HG03520 (cell line): Measurements from ENCODE around the gene ZACN.
"Not testable (repeated sequence)": the region's sequence is repeated elsewhere in the genome, so short reads cannot be mapped to it uniquely, and the experiment has no call there.

Source experiments
- ATAC-seq: cut with Tn5 transposase; IDR thresholded peaks from one replicate; pipeline ENCODE4 v1.9.1; 2021; ENCODE audit warnings: mild to moderate bottlenecking, moderate library complexity; ENCODE audit not compliant: unreplicated experiment

ZACN gene

GRCh38 chr17:76078860-76079534 lies at the start of gene ZACN:
TSS of gene ZACN (plus strand) at chr17:76079182. CDS start at chr17:76079265, 83 bp downstream.
- ATAC-seq: no peak

- no peak for ATAC-seq
These were observed 46.8 kb upstream of the ZACN start for GRCh38 chr17:76032073-76032779.

- ATAC-seq: no peak
These were observed 46.2 kb upstream of the ZACN start for GRCh38 chr17:76032780-76033108.

GRCh38 chr17:76033139-76033538 lies 45.8 kb upstream of the ZACN start:
- no peak for ATAC-seq

GRCh38 chr17:76034428-76035350 lies 44.3 kb upstream of the ZACN start:
- ATAC-seq: no peak

- ATAC-seq: no peak
These were observed 42.3 kb upstream of the ZACN start for GRCh38 chr17:76036497-76037261.

- ATAC-seq: no peak
These were observed 40.9 kb upstream of the ZACN start for GRCh38 chr17:76038050-76038449.

- ATAC-seq: no peak
These were observed 39.9 kb upstream of the ZACN start for GRCh38 chr17:76039121-76039520.

GRCh38 chr17:76040376-76040775 lies 38.6 kb upstream of the ZACN start:
- no peak for ATAC-seq

GRCh38 chr17:76042868-76043267 lies 36.1 kb upstream of the ZACN start:
- not testable (repeated sequence) for ATAC-seq

GRCh38 chr17:76044475-76045007 lies 34.4 kb upstream of the ZACN start:
- ATAC-seq: not testable (repeated sequence)

GRCh38 chr17:76046064-76046463 lies 32.9 kb upstream of the ZACN start:
- ATAC-seq: no peak

- ATAC-seq: no peak
These were observed 30.9 kb upstream of the ZACN start for GRCh38 chr17:76048025-76048605.

GRCh38 chr17:76048711-76049110 lies 30.3 kb upstream of the ZACN start:
- no peak for ATAC-seq

GRCh38 chr17:76049239-76049638 lies 29.7 kb upstream of the ZACN start:
- ATAC-seq: no peak

- ATAC-seq: no peak
These were observed 29.0 kb upstream of the ZACN start for GRCh38 chr17:76049836-76050537.

- ATAC-seq: no peak
These were observed 28.2 kb upstream of the ZACN start for GRCh38 chr17:76050538-76051467.

GRCh38 chr17:76051561-76051960 lies 27.4 kb upstream of the ZACN start:
- no peak for ATAC-seq
